HCT116 (cell line): ENCODE results near the gene PCAT6. TPM values are rescaled to one million over a fixed set of nuclear protein-coding genes. Genes with fewer than 3 reads are reported as not detected.

Experiments
- ATAC-seq: fragments of 200-7000 bp; cut with Tn5 transposase; 2 replicates; pipeline ENCODE4 v1.9.1; 2020; ENCODE audit warnings: mild to moderate bottlenecking, moderate library complexity
- BruUV-seq: library from RNA; stranded (reverse); fragments of 400-500 nt; replicated peaks from 2 replicates; lab custom pipeline; 2021; lab: Mats Ljungman, UMichigan
- CTCF ChIA-PET: fragments of 300-600 bp; sonication (Branson Sonifier 250); formaldehyde crosslinking; loops from one replicate; lab custom pipeline; 2021; ENCODE audit warnings: antibody characterized with exemption; lab: Charles Lee
- POLR2A ChIA-PET: fragments of 300-600, 350-600 bp; sonication (Branson Sonifier 250); formaldehyde crosslinking; loops from one replicate; lab custom pipeline; 2021; ENCODE audit warnings: antibody characterized with exemption; lab: Charles Lee
- RAD21 ChIA-PET, 2 experiments: fragments of 300-600 bp; sonication (Branson Sonifier 250); formaldehyde crosslinking; loops; one replicate each; lab custom pipeline; 2023; ENCODE audit warnings: low total read pairs in 2 of 2; ENCODE audit not compliant: uncharacterized antibody in 2 of 2, unreplicated experiment in 2 of 2, low non-redundant PET in 1 of 2; lab: Charles Lee
- DNase-seq: peaks from one replicate; pipeline ENCODE4 v3.0.0-alpha.2; 2010; ENCODE audit warnings: low read depth, low spot score
- H2AFZ ChIP-seq: fragments of 200-600 bp; shearing (Covaris generic), sonication (generic); 2 replicates; pipeline ENCODE4 v1.6.1; 2017; ENCODE audit warnings: low read depth, mixed run types, mixed read lengths, antibody characterized with exemption, low read length; ENCODE audit not compliant: poor library complexity, severe bottlenecking
- H3K27ac ChIP-seq: 2 replicates; pipeline ENCODE4 v1.5.1; 2012; ENCODE audit warnings: low read depth, low read length
- H3K27me3 ChIP-seq: fragments of 200-600 bp; sonication (generic); 2 replicates; pipeline ENCODE4 v1.6.1; 2016; ENCODE audit warnings: mixed run types, low read length, mixed read lengths; ENCODE audit not compliant: insufficient read depth
- H3K36me3 ChIP-seq, 2 experiments: fragments of 200-500 bp in 1 of 2; fragments of 200-600 bp in 1 of 2; sonication (Bioruptor generic) in 1 of 2; sonication (generic) in 1 of 2; 2 replicates each; pipeline versions ENCODE4 v1.5.1 to v1.6.1; 2014 to 2016; ENCODE audit warnings: low read length in 2 of 2, inconsistent platforms in 1 of 2, mixed read lengths in 1 of 2, mixed run types in 1 of 2; ENCODE audit not compliant: insufficient read depth in 2 of 2, control insufficient read depth in 1 of 2
- H3K4me1 ChIP-seq, 2 experiments: fragments of 200-600 bp in 1 of 2; sonication (generic) in 1 of 2; 2 replicates each; pipeline versions ENCODE4 v1.5.1 to v1.6.1; 2012 to 2017; ENCODE audit warnings: low read length in 2 of 2, inconsistent platforms in 1 of 2, mild to moderate bottlenecking in 1 of 2, mixed read lengths in 1 of 2, mixed run types in 1 of 2, moderate library complexity in 1 of 2; ENCODE audit not compliant: insufficient read depth in 2 of 2, control insufficient read depth in 1 of 2
- H3K4me2 ChIP-seq: fragments of 200-600 bp; sonication (generic); 2 replicates; pipeline ENCODE4 v1.6.1; 2017; ENCODE audit warnings: mixed run types, low read length, mixed read lengths
- H3K4me3 ChIP-seq, 2 experiments: fragments of 200-600 bp in 1 of 2; sonication (generic) in 1 of 2; replicated peaks in 1 of 2; 2 replicates each; pipeline ENCODE4 v1.5.1; 2011 to 2016; ENCODE audit warnings: low read length in 2 of 2, control low read depth in 1 of 2, low read depth in 1 of 2, mild to moderate bottlenecking in 1 of 2, mixed read lengths in 1 of 2, mixed run types in 1 of 2
- H3K79me2 ChIP-seq: fragments of 200-600 bp; sonication (generic); 2 replicates; pipeline ENCODE4 v1.6.1; 2017; ENCODE audit warnings: mild to moderate bottlenecking, mixed run types, low read length, moderate library complexity, mixed read lengths; ENCODE audit not compliant: insufficient read depth
- H3K9ac ChIP-seq: fragments of 200-600 bp; sonication (generic); 2 replicates; pipeline ENCODE4 v1.6.1; 2016; ENCODE audit warnings: low read length, mixed read lengths
- H3K9me2 ChIP-seq: fragments of 200-600 bp; sonication (generic), shearing (Covaris generic); 2 replicates; pipeline ENCODE4 v1.6.1; 2017; ENCODE audit warnings: mixed run types, mild to moderate bottlenecking, moderate library complexity; ENCODE audit not compliant: insufficient read depth
- H3K9me3 ChIP-seq, 2 experiments: fragments of 200-500 bp in 1 of 2; fragments of 200-600 bp in 1 of 2; sonication (Bioruptor generic) in 1 of 2; sonication (generic) in 1 of 2; 2 replicates each; pipeline ENCODE4 v1.6.1; 2014 to 2017; ENCODE audit warnings: low read length in 2 of 2, mixed read lengths in 2 of 2, inconsistent platforms in 1 of 2, low read depth in 1 of 2, mild to moderate bottlenecking in 1 of 2, mixed run types in 1 of 2, moderate library complexity in 1 of 2; ENCODE audit not compliant: control insufficient read depth in 1 of 2, insufficient read depth in 1 of 2
- H4K20me1 ChIP-seq: fragments of 200-600 bp; sonication (generic), shearing (Covaris generic); 2 replicates; pipeline ENCODE4 v1.6.1; 2017; ENCODE audit warnings: mixed run types, mild to moderate bottlenecking, moderate library complexity; ENCODE audit not compliant: insufficient read depth
- ELF1 ChIP-seq: IDR thresholded peaks from 2 replicates; pipeline ENCODE4 v1.6.1; 2012; ENCODE audit warnings: low read depth, borderline replicate concordance
- JUND ChIP-seq: IDR thresholded peaks from 2 replicates; pipeline ENCODE4 v1.6.1; 2012
- POLR2AphosphoS5 ChIP-seq: IDR thresholded peaks from 2 replicates; pipeline ENCODE4 v1.6.1; 2011; ENCODE audit warnings: mild to moderate bottlenecking, low read depth, low read length, moderate library complexity
- RAD21 ChIP-seq: IDR thresholded peaks from 2 replicates; pipeline ENCODE4 v1.6.1; 2012; ENCODE audit warnings: low read depth, mild to moderate bottlenecking
- SIN3A ChIP-seq: IDR thresholded peaks from 2 replicates; pipeline ENCODE4 v1.6.1; 2012; ENCODE audit warnings: low read depth
- SRF ChIP-seq: IDR thresholded peaks from 2 replicates; pipeline ENCODE4 v1.6.1; 2012; ENCODE audit warnings: low read depth
- TCF7L2 ChIP-seq: IDR thresholded peaks from 2 replicates; pipeline ENCODE4 v1.7.0; 2011; ENCODE audit warnings: borderline replicate concordance, inconsistent platforms; ENCODE audit not compliant: insufficient read depth, insufficient read length; ENCODE audit errors: extremely low read depth
- ZNF274 ChIP-seq: fragments of 200-500 bp; sonication (Bioruptor generic); IDR thresholded peaks from 2 replicates; pipeline ENCODE4 v1.6.1; 2014; ENCODE audit warnings: mild to moderate bottlenecking, low read depth, low read length, inconsistent platforms
- intact Hi-C: fragments of 100-400 bp; cut with micrococcal nuclease; formaldehyde crosslinking; loops from 2 replicates; pipeline ENCODE4 v1.10.0; 2022
- total RNA-seq: library from RNA; stranded (reverse); gene quantifications from one replicate; pipeline ENCODE4 v1.2.1, GENCODE V29; 2021; ENCODE audit not compliant: unreplicated experiment
- TF ChIP-seq, protein P1 (sequence below): IDR thresholded peaks from 2 replicates; pipeline ENCODE4 v1.6.1; 2012
- TF ChIP-seq, protein P2 (sequence below), 3 experiments: fragments of 200-600 bp in 1 of 3; sonication (generic) in 1 of 3; IDR thresholded peaks in 2 of 3; conservative IDR thresholded peaks in 1 of 3; 2 replicates each; pipeline ENCODE4 v1.5.1; 2012 to 2017; ENCODE audit warnings: low read depth in 2 of 3, low read length in 2 of 3, antibody characterized with exemption in 1 of 3, borderline replicate concordance in 1 of 3, control low read depth in 1 of 3, mild to moderate bottlenecking in 1 of 3, mixed read lengths in 1 of 3, mixed run types in 1 of 3, moderate library complexity in 1 of 3; ENCODE audit not compliant: insufficient read depth in 1 of 3

Gene PCAT6
- total RNA-seq, 1 experiment from 2014 or later = 1.9 TPM

- ChIA-PET RAD21 (no interaction called here), POLR2A (interaction anchor here (1.0 kb wide), 1 partner anchor 27 kb away, joined by 3 read pairs; the partner anchor contains the start of gene KDM5B), CTCF (no interaction called here)
- TF ChIP-seq RAD21 = no peak
- no peak for TF ChIP-seq TCF7L2
- TF ChIP-seq ZNF274 = no peak
- TF ChIP-seq JUND = no peak
- TF ChIP-seq ELF1 = no peak
- no peak for TF ChIP-seq POLR2AphosphoS5
- TF ChIP-seq, protein P1, sequence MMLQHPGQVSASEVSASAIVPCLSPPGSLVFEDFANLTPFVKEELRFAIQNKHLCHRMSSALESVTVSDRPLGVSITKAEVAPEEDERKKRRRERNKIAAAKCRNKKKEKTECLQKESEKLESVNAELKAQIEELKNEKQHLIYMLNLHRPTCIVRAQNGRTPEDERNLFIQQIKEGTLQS = no peak
- no peak for TF ChIP-seq SRF
- TF ChIP-seq, protein P2, sequence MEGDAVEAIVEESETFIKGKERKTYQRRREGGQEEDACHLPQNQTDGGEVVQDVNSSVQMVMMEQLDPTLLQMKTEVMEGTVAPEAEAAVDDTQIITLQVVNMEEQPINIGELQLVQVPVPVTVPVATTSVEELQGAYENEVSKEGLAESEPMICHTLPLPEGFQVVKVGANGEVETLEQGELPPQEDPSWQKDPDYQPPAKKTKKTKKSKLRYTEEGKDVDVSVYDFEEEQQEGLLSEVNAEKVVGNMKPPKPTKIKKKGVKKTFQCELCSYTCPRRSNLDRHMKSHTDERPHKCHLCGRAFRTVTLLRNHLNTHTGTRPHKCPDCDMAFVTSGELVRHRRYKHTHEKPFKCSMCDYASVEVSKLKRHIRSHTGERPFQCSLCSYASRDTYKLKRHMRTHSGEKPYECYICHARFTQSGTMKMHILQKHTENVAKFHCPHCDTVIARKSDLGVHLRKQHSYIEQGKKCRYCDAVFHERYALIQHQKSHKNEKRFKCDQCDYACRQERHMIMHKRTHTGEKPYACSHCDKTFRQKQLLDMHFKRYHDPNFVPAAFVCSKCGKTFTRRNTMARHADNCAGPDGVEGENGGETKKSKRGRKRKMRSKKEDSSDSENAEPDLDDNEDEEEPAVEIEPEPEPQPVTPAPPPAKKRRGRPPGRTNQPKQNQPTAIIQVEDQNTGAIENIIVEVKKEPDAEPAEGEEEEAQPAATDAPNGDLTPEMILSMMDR (IDR thresholded peaks at IDR 0.05 in 2 of 3, conservative IDR thresholded peaks at IDR 0.05 in 1 of 3; ENCODE audit: borderline replicate concordance in 1 of 3, insufficient read depth in 1 of 3, low read depth in 2 of 3, low read length in 2 of 3) = no peak
- TF ChIP-seq SIN3A = no peak
- no peak for ATAC-seq
- H3K9ac ChIP-seq = no peak overlapping the region
- H3K9me3 ChIP-seq = no peaks in the 10 kb centered on the region
- no peak overlapping the region for H3K4me3 ChIP-seq
- H3K27ac ChIP-seq = no peak overlapping the region
- H3K9me2 ChIP-seq = no peaks in the 10 kb centered on the region
- no peaks in the 10 kb centered on the region for H4K20me1 ChIP-seq
- H3K4me1 ChIP-seq = no peaks in the 10 kb centered on the region
- DNase-seq = no peak
- no peak overlapping the region for H2AFZ ChIP-seq
- no peak overlapping the region for H3K4me2 ChIP-seq
- no peaks in the 10 kb centered on the region for H3K27me3 ChIP-seq
- peaks cover 0 to 4% of the 10 kb centered on the region in 2 experiments; a peak in 1 of 4 replicates for H3K36me3 ChIP-seq
- 0 out of 2 replicates have a peak, but pooled peaks cover 6% of the 10 kb centered on the region for H3K79me2 ChIP-seq
- BruUV-seq = no TSS peak
- intact Hi-C loops = no loop called here
Measured at GRCh38 chr1:202781180-202781579, 29.6 kb upstream of the PCAT6 start.
